ENCODE data around the gene NEIL1. TPM values are rescaled to one million over a fixed set of nuclear protein-coding genes. Genes with fewer than 3 reads are reported as not detected.

The NEIL1 gene
- total RNA-seq, 6 donors from 2014 or later = 41.8 to 272 (median 52.2) TPM

DNA sequence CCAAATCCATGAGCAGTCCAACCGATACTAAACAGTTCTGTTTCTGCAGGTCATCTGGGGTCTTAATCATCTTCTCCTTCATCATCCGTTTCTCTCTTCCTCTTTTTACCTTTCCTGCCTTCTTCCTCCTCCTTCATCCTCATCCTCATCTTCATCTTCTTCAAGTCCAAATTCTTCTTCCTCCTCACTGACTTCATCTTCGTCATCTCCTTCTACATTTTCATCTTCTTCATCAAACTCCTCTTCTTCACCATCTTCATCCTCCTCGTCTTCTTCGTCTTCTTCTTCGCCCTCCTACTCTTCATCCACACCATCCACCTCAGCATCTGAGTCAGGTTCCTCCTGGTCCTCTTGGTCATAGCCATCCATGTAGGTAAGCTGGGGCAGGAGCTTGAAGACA lies 25.1 kb upstream of the NEIL1 start:
- Histone ChIP-seq H3K4me3 (no peak overlapping the region), H3K27me3 (no peaks in the 10 kb centered on the region), H3K4me1 (no peaks in the 10 kb centered on the region), H3K36me3 (no peaks in the 10 kb centered on the region), H3K9me3 (no peaks in the 10 kb centered on the region), H3K27ac (no peak overlapping the region)
- DNase-seq = no peak
- TF ChIP-seq POLR2A (IDR thresholded peaks at IDR 0.05) (no peak), POLR2AphosphoS5 (IDR thresholded peaks at IDR 0.05) (no peak), EP300 (IDR thresholded peaks at IDR 0.05) (no peak)
- TF ChIP-seq, protein P1, sequence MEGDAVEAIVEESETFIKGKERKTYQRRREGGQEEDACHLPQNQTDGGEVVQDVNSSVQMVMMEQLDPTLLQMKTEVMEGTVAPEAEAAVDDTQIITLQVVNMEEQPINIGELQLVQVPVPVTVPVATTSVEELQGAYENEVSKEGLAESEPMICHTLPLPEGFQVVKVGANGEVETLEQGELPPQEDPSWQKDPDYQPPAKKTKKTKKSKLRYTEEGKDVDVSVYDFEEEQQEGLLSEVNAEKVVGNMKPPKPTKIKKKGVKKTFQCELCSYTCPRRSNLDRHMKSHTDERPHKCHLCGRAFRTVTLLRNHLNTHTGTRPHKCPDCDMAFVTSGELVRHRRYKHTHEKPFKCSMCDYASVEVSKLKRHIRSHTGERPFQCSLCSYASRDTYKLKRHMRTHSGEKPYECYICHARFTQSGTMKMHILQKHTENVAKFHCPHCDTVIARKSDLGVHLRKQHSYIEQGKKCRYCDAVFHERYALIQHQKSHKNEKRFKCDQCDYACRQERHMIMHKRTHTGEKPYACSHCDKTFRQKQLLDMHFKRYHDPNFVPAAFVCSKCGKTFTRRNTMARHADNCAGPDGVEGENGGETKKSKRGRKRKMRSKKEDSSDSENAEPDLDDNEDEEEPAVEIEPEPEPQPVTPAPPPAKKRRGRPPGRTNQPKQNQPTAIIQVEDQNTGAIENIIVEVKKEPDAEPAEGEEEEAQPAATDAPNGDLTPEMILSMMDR (IDR thresholded peaks at IDR 0.05) = no peak
- WGBS, 2 donors = 84 to 89% methylated on average over 6 of the region's 6 CpGs
- ATAC-seq (ENCODE audit: low FRiP score in 2 of 2) = no peak

DNA sequence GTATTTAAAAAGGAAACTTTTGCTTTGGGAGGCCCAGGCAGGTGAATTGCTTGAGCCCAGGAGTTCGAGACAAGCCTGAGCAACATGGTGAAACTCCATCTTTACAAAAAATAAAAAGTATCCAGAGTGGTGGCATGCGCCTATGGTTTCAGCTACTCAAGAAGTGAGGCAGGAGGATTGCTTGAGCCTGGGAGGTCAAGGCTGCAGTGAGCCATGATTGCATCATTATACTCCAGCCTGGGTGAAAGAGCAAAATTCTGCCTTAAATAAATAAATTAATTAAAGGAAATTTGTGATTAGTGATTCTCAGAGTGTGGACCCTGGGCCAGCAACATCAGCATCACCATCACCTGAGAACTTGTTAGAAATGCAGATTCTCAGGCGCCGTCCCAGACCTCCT lies 20.9 kb upstream of the NEIL1 start:
- no peaks in the 10 kb centered on the region for H3K9me3 ChIP-seq
- TF ChIP-seq POLR2A (IDR thresholded peaks at IDR 0.05) = no peak
- TF ChIP-seq, protein P1 (IDR thresholded peaks at IDR 0.05) = no peak
- no peak for TF ChIP-seq EP300 (IDR thresholded peaks at IDR 0.05)
- no peak for TF ChIP-seq POLR2AphosphoS5 (IDR thresholded peaks at IDR 0.05)
- H3K27me3 ChIP-seq = no peaks in the 10 kb centered on the region
- no peaks in the 10 kb centered on the region for H3K36me3 ChIP-seq
- DNase-seq = no peak
- no peak overlapping the region for H3K27ac ChIP-seq
- no peak for ATAC-seq (ENCODE audit: low FRiP score in 2 of 2)
- H3K4me1 ChIP-seq = no peaks in the 10 kb centered on the region
- 94% methylated on average over 4 of the region's 4 CpGs for WGBS, 2 donors
- H3K4me3 ChIP-seq = no peak overlapping the region

DNA sequence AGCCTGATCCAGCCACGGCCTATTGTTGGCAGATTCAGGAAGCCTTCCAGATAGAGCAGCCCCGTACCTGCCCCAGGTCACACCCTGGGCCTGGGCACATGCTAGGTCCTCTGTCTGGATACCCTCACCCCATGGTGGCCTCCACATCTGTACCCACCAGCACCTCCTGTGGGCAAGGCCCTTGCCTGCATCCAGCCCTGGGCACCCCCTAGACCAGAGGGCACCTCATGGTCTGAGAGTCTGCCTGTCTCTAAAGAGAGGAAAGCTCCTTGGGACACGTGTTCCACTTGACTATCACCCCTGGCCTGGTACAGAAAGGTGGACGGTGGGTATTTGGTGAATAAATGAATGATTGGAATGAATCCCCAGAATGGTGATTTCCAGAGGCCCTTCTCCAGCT lies 19.8 kb upstream of the NEIL1 start:
- no peak overlapping the region for H3K27ac ChIP-seq
- no peak for DNase-seq
- H3K9me3 ChIP-seq = no peaks in the 10 kb centered on the region
- no peaks in the 10 kb centered on the region for H3K36me3 ChIP-seq
- no peak overlapping the region for H3K4me3 ChIP-seq
- ATAC-seq (ENCODE audit: low FRiP score in 2 of 2) = no peak
- no peaks in the 10 kb centered on the region for H3K4me1 ChIP-seq
- TF ChIP-seq, protein P1 (IDR thresholded peaks at IDR 0.05) = no peak
- TF ChIP-seq EP300 (IDR thresholded peaks at IDR 0.05) (no peak), POLR2A (IDR thresholded peaks at IDR 0.05) (no peak)
- no peaks in the 10 kb centered on the region for H3K27me3 ChIP-seq
- WGBS, 2 donors = 76 to 81% methylated on average over 4 of the region's 4 CpGs

DNA sequence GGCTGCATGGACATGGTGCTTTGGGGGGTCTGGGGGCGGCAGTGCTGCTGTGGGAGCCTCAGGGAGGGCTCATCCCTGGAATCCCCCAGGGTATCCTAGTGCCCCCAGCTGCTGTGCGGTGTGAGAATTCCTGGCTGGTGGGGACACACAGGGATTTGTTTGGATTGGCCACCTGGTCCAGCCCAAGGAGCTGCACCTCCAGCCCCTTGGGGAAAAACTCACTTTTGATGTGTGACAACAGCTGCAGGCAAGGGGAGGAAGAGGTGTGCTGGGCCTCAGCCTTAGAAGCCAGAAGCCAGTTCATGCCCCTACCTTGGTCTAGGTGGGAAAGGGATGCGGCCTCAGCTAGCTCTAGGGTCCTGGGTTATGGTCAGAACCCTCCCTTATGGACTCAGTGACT lies 19.3 kb upstream of the NEIL1 start:
- Histone ChIP-seq H3K27me3 (no peaks in the 10 kb centered on the region), H3K36me3 (no peaks in the 10 kb centered on the region), H3K4me1 (no peaks in the 10 kb centered on the region), H3K27ac (no peak overlapping the region), H3K4me3 (no peak overlapping the region), H3K9me3 (no peaks in the 10 kb centered on the region)
- DNase-seq (no peak), ATAC-seq (ENCODE audit: low FRiP score in 2 of 2) (no peak)
- WGBS, 2 donors = 79% methylated on average over 2 of the region's 3 CpGs; no CpG with 5 or more reads in 1 of the 2 donors
- TF ChIP-seq, protein P1 (IDR thresholded peaks at IDR 0.05) = no peak
- TF ChIP-seq POLR2A (IDR thresholded peaks at IDR 0.05) (no peak), POLR2AphosphoS5 (IDR thresholded peaks at IDR 0.05) (no peak), EP300 (IDR thresholded peaks at IDR 0.05) (no peak)

DNA sequence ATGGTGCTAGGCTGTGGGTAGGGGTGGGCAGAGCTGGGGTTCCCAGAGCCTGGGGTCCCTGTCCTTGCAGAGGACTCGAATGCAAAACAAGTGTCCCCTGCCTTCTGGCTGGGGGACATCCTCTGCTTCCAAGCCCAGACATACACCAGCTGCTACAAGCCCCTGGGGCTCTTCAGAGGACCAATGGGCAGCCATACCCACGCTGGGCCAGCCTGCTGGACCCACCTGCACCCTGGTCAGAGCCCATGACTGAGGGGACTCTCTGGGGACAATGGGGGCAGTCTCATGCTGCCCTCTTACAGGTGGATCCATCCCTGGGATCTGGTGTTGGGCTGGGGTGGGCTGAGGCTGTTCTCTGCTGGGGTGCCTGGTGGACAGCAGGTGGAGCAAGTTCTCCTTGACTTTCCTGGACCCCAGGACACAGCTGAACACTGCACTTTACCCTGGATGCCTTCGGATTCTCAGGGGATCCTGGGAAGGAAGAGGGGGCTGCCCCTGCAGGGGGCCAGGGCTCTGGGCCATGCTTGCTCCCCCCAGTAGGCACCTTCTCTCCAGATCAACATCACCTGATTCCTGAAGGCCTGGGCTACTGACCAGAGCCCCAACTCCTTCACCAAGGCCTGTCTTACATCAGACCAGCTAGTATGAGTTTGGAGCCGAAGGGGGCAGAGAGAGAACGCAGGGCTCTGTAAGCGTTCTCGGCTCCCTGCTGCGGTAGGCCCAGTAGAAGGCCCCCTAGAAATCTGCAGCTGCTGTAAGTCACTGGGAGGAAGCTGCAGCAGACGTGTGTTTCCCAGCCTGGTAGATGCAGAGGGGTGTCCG lies 18.1 kb upstream of the NEIL1 start:
- Histone ChIP-seq H3K4me3 (no peak overlapping the region), H3K4me1 (no peaks in the 10 kb centered on the region), H3K36me3 (no peaks in the 10 kb centered on the region), H3K27ac (no peak overlapping the region), H3K9me3 (no peaks in the 10 kb centered on the region), H3K27me3 (no peaks in the 10 kb centered on the region)
- TF ChIP-seq EP300 (IDR thresholded peaks at IDR 0.05) = no peak
- TF ChIP-seq, protein P1 (IDR thresholded peaks at IDR 0.05) = no peak
- no peak for DNase-seq
- ATAC-seq (ENCODE audit: low FRiP score in 2 of 2) = no peak
- whole genome bisulfite sequencing, 2 donors = 86% methylated on average over 8 of the region's 10 CpGs; no CpG with 5 or more reads in 1 of the 2 donors
